PFSK-1 (cell line): Measurements from ENCODE around the gene PLS3.

ENCODE experiments used
- POLR2AphosphoS5 ChIP-seq: IDR thresholded peaks from 2 replicates; pipeline ENCODE4 v1.6.1; 2012; ENCODE audit warnings: low read depth, mild to moderate bottlenecking, control low read depth, low read length, moderate library complexity
- SIN3A ChIP-seq: IDR thresholded peaks from 2 replicates; pipeline ENCODE4 v1.6.1; 2012; ENCODE audit warnings: mild to moderate bottlenecking, low read length, moderate library complexity, borderline replicate concordance; ENCODE audit not compliant: insufficient read depth
- TAF1 ChIP-seq: IDR thresholded peaks from 2 replicates; pipeline ENCODE4 v1.6.1; 2012; ENCODE audit warnings: low read length, control low read depth, borderline replicate concordance; ENCODE audit not compliant: insufficient read depth
- TF ChIP-seq, protein P1 (sequence below), 2 experiments: IDR thresholded peaks; 2 replicates each; pipeline versions ENCODE4 v1.6.1 to v1.8.0; 2011 to 2012; ENCODE audit warnings: low read depth in 2 of 2, low read length in 2 of 2, control low read depth in 1 of 2, inconsistent platforms in 1 of 2, mild to moderate bottlenecking in 1 of 2, moderate library complexity in 1 of 2; ENCODE audit not compliant: insufficient read depth in 1 of 2

- TF ChIP-seq, protein P1, sequence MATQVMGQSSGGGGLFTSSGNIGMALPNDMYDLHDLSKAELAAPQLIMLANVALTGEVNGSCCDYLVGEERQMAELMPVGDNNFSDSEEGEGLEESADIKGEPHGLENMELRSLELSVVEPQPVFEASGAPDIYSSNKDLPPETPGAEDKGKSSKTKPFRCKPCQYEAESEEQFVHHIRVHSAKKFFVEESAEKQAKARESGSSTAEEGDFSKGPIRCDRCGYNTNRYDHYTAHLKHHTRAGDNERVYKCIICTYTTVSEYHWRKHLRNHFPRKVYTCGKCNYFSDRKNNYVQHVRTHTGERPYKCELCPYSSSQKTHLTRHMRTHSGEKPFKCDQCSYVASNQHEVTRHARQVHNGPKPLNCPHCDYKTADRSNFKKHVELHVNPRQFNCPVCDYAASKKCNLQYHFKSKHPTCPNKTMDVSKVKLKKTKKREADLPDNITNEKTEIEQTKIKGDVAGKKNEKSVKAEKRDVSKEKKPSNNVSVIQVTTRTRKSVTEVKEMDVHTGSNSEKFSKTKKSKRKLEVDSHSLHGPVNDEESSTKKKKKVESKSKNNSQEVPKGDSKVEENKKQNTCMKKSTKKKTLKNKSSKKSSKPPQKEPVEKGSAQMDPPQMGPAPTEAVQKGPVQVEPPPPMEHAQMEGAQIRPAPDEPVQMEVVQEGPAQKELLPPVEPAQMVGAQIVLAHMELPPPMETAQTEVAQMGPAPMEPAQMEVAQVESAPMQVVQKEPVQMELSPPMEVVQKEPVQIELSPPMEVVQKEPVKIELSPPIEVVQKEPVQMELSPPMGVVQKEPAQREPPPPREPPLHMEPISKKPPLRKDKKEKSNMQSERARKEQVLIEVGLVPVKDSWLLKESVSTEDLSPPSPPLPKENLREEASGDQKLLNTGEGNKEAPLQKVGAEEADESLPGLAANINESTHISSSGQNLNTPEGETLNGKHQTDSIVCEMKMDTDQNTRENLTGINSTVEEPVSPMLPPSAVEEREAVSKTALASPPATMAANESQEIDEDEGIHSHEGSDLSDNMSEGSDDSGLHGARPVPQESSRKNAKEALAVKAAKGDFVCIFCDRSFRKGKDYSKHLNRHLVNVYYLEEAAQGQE (IDR thresholded peaks at IDR 0.05; ENCODE audit: insufficient read depth in 1 of 2, low read depth in 2 of 2, low read length in 2 of 2) = no peak
- TF ChIP-seq SIN3A = no peak
- no peak for TF ChIP-seq POLR2AphosphoS5
- TF ChIP-seq TAF1 = no peak
Observed at GRCh38 chrX:115521741-115522140, 39.2 kb upstream of the PLS3 start.
